HK-2 (cell line): Measurements from ENCODE around the gene MFAP2.
A peak's percentile ranks its signal among the peaks of the same experiment; 100 is the strongest.
"Not testable (repeated sequence)": the region's sequence is repeated elsewhere in the genome, so short reads cannot be mapped to it uniquely, and the experiment has no call there.

Experiments used
- DNase-seq: peaks from one replicate; pipeline ENCODE4 v3.0.0-alpha.2; 2018; ENCODE audit not compliant: unreplicated experiment

The MFAP2 gene

DNA sequence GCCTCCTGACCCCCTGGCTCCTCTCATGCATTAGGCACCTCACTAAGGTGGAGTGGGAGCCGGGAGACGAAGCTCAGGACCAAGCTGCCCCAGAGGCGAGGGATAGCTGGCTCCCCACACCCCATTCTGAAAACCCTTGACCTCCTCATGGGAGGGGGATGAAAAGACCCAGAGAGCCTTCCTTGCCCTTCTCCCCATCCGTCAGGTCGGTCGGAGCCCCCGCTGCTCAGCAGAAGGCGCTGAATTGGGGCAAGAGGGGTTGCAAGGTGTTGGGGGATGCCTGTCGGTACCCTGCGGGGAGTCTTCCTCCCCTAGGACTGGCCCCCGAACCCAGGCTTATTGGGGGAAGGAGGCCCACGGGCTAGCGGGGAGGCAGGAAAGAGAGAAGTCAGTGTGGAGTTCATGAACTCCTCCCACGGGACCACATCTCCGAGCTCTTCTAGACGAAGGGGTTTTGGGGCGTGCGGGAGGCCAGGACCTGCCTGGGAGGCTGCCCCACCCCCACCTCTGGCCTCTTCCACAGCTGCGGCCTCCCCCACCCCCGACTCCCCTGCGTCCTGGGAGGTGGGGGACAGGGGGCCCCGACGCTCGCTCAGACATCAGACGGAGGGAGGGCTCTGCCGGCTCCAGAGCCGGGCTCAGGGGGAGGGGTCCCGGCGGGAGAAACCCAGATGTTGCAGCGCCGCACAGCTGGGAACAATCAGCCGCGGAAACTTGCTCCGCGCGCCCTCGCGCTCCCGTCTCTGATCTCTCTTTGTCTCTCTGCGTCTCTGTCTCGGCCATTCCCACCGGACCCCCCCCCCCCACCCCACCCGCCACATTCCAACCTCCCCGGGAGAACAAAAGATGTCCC is 719 bp downstream of the MFAP2 start:
- DNase-seq: peak; percentile 31

DNA sequence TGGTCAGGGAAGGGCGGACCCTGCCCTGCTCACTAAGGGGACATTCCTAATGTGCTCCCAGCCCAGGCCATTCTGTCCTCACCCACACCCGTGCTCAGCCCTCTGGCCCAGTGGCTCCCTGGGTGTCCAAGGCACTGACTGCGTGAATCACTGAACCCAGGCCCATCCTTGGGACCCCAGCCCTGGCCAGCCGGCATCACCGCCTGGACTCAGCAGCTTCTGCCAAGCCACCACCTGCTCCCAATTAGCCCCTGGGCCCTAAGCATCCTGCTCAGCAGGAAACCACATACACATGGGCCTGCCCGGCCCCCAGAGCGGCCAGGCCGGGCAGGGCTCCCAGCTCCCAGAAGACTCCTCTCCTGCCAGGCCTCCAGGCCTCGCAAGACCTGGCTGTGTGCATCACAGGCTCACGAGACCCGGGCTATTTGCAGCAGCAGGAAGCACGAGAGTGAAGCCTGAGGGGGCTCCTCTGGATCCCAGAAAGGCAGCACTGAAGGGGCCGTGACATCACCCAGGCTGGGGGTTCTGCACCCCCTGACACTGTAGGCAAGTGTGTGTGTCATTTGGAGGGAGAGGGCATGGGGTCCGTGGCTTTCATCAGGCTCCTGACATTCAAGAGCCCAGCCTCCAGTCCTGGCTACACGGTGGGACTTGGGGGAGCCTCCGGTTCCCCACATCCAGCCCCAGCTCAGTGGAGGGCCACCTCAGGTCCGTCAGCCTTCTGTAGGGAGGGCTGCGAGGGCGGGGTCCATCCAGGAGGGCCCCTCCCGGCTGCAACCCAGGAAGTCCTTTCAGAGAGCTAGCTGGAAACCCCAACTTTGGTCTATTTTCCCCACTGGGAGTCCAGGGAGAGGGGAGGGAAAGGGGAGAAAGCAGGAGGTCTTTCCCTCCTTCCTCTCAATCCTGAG is 1.6 kb downstream of the MFAP2 start:
- no peak for DNase-seq

DNA sequence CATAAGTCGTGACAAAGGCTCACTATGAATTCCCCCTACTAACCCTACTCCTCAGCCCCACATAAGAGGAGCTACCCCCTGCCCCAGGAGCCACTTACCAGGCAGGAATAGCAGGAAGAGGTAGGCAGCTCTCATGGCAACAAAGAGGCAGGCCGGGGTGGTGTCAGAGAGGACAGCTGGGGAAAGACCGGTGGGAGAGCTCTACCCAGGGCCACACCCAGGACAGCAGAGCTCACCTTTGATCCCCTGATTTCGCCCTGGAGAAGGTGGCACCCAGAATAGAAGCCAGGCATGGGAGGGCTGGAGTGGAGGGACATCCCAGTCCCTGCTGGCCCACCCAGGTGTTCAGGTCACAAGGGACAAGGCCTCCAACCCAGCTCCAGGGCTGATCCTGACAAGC is 2.3 kb downstream of the MFAP2 start:
- no peak for DNase-seq

DNA sequence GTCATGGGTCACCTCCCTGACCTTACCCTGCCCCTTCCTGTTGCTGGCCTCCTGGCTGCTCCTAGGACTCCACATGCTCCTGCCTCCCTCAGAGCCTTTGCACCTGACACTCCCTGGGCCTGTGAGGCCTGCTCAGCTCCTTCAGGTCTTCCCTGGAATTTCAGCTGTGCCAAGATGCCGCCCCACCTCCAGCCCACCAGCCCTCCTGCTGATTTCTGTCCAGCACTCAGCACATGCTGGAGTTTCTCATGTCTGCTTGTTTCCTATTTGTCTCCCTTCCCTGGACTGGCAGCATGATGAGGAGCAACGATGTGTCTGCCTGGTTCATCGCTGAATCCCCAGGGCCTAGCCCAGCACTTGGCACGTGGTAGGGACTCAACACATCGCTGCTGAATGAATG is 3.0 kb downstream of the MFAP2 start:
- DNase-seq: no peak

DNA sequence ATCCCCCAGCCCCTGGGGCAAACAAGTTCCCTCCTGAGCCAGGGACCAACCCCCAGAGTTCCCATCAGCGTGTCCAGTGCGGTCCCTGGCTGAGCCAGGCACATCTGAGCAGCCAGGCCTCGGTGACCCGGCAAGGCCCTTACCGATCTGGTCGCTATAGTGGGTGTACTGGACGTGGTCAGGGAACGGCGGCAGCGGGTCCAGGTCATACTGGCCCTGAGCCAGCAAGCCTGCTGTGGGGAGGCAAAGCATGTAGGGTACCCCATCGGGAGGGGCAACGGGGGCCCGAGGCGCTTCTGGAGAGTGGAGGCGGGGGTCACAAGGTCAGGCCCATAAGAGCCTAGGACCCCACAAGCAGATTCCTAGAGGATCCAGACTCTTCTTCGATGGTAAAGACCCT is 3.5 kb downstream of the MFAP2 start:
- no peak for DNase-seq

DNA sequence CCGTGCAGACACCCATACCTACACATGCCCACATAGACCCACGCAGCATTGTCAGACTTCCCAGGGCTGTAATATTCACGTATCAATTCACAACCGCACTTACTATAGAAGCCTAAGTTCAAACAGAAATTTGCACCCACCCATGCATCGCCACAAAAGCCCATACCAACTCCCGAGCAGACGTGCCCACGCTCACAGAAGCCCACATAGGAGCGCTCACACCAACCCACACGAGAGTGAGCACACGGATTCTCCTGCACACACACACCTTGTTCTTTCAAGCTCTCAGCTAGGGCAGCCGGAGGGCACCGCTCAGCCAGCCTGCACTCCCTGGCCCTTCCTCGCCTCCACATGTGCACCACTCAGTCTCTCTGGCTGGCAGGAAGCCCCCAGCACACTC is 4.6 kb downstream of the MFAP2 start:
- DNase-seq: no peak

DNA sequence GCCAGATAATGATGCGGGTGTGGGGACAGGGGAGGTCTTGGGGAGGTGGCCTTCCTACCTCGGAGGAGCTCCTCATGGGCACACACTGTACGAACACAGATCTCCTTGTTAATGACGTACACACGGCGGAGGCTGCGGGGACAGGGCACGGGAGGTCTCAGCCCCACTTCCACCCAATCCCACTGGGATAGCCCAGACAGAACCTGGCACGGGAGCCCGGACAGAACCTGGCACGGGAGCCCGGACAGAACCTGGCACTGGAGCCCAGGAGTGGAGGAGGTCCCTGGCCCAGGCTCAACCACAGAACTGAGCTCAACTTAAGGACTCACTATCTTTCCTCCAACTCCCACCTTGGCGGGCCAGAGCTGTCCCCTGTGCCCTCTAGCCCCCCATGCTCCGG is 5.2 kb downstream of the MFAP2 start:
- DNase-seq: no peak

DNA sequence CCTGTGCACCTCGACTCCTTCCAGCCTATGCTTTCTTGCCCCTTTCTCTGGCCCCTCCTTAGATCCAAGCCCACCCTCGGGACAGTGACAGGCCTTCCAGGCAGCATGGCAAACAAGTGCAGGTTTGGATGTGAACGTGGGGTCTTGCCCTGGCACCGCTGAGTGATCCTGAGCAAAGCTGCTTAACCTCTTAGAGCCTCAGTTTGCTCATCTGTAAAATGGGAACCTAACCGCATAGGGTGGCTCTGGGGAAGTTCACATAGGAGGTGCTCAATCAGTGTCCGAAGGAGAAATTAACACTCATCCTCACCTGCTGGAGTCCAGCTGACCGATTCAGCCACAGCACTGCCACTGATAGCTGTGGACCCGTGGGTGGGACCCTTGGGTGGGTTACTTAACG is 7.2 kb downstream of the MFAP2 start:
- DNase-seq: no peak

DNA sequence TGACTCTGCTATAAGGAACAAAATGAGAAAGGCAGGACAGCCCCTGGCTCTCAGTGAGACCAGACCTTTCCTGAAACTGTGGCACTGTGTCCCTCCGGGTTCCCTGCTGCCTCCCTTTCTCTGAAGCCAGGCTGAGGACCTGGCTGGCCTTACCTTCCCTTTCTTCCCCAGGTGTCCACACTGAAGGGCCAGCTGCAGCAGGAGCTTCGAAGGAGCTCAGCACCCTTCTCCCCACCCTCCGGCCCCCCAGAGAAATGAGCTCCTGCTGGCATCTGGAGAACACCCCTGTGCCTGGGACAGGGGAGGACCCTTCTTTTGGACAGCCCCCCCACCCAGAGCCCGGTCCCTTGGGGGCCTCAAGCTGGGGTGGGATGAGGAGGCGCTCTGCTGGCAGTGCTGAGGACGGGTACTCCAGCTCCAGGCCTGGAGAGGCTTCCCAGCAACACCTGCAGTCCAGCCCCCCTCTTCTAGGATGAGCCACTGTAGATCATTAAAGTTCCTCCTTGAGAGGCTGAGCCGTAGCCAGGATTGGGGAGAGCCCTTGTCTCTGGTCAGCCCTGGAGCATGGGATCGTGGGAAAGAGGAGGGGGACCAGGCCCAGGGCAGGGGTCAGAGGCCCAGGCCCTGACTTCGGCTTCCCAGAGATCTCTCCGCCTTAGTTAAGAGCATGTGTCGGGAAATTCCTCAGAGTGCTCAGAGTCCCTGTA is 8.1 kb downstream of the MFAP2 start:
- DNase-seq: no peak

DNA sequence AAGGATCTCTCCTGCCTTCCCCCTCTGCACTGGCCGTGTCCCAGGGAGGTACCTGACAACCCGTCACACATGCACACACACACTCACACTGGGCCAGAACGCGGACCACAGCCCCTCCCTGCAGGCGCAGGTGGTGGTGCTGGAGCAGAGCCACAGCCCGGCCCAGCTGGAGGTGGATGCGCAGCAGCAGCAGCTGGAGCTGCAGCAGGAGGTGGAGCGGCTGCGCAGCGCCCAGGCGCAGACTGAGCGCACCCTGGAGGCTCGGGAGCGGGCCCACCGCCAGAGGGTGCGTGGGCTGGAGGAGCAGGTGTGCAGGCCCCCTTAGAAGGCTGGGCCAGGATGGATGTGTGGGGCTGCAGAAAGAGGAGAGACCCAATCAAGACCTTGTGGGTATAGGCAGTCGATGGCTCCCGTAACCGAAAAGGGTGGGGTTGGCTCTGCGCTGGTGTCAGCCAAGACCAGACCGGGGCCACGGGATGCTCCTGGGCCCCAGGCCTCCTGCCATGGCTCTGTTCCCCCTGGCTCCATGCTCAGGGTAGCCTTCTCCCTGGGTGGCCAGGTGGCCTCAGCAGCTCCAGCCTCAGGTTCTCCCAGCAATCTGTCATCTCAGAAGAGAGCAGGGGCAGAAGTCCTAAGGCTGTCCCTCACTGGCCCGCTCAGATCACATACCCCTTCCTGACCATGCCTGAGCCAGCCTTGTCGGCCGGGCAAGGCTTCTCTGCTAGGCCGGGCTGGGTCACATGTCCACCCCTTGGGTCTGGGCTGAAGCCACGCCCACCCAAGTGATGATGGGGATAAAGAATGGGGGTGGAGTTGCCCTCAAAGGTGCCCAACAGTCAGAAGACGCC is 8.9 kb downstream of the MFAP2 start:
- peak; percentile 71 for DNase-seq

DNA sequence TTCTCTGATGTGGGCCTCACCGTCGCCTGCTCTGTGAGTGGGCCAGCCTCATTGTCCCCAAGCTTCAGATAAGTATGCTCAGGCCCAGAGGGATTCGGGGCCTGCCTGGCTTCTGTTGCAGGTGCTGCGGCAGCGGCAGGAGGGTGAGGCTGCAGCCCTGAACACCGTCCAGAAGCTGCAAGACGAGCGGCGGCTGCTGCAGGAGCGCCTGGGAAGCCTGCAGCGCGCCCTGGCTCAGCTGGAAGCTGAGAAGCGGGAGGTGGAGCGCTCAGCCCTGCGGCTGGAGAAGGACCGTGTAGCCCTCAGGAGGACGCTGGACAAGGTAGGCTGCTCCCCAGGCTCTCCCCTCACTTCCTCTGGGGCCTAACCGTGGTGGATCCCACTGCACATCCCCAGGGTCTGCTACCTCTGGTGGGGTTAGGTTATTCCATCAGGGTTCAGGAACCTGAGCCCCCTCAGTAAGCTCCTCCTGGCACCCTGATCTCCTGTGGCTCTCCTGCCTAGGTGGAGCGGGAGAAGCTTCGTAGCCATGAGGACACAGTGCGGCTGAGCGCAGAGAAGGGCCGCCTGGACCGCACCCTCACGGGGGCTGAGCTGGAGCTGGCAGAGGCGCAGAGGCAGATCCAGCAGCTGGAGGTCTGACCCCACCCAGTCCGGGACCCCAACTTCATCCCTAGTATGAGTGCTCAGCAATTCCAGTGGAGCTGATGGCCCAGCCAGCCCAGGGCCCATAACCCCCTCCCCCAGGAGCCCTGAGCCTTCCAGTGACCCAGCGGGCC is 10.1 kb downstream of the MFAP2 start:
- DNase-seq: no peak

DNA sequence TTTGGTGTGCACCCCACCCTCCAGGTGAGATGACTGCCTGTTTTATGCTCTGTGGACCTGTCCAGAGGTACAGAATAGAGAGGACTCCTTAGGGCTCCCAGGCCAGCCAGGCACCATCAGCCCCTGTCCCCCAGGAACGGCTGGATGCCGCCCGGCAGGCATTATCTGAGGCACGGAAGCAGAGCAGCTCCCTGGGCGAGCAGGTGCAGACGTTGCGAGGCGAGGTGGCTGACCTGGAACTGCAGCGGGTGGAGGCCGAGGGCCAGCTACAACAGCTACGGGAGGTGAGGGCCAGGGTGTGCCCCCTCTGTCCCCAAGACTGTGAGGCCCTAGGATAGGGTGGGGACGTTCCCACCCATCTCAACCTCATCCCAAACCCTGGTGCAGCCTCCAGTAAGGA is 10.8 kb downstream of the MFAP2 start:
- DNase-seq: no peak

DNA sequence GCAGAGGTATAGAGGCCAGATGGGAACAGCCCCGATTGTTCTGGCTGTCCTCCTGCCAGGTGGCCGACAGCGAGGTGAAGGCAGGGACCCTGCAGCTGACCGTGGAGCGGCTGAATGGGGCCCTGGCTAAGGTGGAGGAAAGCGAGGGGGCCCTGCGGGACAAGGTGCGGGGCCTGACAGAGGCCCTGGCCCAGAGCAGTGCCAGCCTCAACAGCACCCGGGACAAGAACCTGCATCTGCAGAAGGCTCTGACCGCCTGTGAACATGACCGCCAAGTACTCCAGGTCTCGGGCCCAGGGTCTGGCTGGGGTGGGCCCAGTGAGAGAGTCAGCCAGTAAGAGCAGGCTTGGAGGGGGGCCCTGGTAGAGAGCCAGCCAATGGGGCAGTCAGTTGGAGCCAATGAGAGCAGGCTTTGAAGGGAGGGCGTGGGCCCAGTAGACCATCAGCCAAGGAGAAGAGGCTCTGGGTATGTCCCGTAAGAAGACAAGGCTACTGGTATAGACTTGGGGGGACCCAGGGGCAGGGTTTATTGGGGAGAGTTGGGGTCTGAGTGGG is 11.3 kb downstream of the MFAP2 start:
- no peak for DNase-seq

DNA sequence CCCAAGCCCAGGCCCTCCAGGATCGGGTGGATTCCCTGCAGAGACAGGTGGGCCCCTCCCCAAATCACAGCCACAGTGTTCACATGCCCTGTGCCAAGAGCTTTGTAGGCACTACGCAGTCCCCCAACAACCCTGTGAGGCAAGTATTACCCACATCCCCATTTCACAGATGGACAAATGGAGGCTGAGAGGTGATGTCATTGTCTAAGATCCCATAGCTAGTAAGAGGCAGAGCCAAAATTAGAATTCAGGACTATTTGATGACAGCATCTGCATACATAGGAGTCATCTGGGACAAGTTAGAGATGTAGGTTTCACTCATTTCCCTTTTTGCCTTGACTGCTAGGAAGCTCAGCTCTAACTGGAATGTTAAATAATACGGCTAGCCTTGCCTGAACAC is 12.0 kb downstream of the MFAP2 start:
- no peak for DNase-seq

DNA sequence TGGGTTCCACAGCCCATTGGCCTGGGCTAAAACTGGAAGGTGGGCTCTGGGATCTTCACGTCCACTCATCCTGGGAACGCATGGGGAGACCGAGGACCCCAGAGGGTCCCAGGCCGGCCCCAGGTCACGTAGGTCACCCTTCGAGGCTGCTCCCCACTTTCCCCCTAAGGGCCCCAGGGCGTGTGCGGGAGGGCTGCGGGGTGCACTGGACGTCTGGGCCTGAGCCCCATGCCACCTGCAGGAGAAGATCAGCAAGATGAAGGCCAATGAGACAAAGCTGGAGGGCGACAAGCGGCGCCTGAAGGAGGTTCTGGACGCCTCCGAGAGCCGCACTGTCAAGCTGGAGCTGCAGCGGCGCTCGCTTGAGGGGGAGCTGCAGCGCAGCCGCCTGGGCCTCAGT is 12.5 kb downstream of the MFAP2 start:
- DNase-seq: no peak

DNA sequence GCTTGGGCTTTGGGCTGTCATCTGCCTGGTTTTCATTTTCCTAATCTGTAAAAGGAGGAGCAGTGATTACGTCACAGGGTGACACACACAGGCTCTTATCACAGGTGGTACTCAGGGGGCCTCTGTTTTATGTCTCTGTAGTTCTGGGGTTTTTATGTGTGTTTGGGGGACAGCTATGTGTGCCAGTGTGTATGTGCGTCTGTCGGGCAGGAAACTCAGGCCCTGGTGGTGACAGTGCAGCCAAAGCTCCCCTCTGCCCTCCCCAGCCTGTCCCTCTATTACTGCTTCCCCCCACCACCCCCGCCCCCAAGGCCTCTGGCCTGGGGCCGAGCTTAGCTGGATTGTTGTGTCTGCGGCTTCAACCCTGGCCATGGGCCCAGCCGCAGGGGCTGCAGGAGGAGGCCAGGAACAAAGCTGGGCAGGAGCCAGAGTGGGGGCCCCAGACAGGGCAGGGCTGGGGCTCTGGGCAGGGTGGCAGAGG is 13.3 kb downstream of the MFAP2 start:
- DNase-seq: no peak

DNA sequence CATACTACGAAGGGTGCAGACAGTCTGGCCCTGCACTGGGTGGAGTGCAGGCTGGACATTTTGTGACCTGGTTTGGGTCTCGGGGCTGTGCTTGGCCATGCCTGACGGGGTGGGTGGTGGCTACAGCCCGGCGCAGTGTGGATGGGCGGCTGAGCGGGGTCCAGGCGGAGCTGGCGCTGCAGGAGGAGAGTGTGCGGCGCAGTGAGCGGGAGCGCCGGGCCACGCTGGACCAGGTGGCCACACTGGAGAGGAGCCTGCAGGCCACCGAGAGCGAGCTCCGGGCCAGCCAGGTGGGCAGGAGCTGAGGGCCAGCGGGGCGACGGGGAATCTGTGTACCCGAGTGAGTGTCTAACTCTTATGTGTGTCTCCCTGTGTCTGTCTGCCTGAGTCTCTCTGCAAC is 14.1 kb downstream of the MFAP2 start:
- no peak for DNase-seq

DNA sequence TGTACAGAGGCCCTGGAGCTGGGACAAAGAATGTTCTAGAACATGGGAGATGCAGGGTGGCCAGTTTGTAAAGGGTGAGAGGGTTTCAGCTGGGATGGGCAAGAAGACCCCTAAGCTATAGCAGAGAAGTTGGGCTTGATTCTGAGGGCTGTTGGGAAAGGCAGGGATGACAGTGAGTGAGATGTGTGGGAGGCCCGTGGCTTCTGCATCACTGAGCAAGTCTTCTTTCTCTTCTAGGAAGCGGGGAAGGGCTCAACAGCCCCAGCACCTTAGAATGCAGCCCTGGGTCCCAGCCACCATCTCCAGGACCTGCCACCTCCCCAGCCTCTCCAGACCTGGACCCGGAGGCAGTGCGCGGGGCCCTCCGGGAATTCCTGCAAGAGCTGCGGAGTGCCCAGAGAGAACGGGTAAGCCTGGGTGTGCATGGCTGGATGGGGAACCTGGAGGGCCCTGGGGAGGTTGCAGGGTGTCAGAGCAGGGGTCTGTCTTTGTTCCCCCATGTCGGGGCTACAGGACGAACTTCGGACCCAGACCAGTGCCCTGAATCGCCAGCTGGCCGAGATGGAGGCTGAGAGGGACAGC is 14.8 kb downstream of the MFAP2 start:
- DNase-seq: no peak

DNA sequence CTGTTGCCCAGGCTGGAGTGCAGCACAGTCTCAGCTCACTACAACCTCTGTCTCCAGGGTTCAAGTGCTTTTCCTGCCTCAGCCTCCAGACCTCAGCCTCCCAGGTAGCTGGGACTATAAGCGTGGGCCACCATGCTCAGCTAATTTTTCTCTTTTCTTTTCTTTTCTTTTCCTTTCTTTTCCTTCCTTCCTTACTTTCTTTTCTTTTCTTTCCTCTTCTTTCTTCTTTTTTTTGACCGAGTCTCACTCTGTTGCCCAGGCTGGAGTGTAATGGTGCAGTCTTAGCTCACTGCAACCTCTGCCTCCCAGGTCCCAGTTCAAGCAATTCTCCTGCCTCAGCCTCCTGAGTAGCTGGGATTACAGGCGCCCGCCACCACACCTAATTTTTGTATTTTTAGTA is 16.3 kb downstream of the MFAP2 start:
- not testable (repeated sequence) for DNase-seq
